Effector CD4-positive, alpha-beta T cell (primary cell): ENCODE results near the gene TFAP2A.

ENCODE experiments used
- DNase-seq: peaks from one replicate; pipeline ENCODE4 v3.0.0-alpha.2; 2020

TFAP2A gene

GRCh38 chr6:10412461-10413261 is 2.2 kb downstream of the TFAP2A start:
- DNase-seq = no peak

DNA sequence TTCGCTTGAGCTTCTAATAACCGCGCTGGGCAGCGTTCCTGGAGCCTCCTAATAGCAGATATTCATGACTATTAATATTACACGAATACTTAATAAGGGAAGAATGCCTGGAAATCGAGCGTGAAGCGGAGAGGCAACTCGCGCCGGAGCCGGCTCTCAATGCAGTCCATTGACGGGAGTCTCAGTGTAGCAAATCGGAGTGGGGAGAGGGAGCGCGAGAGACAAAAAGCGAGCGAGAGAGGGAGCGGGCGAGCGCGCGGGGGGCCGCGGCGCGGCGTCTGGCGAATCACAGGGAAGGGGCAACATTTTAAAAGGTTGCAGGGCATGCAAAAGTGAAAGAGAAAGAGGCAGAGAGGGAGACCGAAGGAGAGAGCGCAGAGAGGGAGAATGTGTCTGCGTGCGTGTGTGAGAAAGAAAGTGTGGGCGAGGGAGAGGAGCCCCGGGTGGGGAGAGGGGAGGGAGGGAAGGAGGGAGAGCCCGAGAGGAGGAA is 2.9 kb downstream of the TFAP2A start:
- DNase-seq = no peak

- DNase-seq = no peak
Observed at GRCh38 chr6:10411131-10411970, 3.5 kb downstream of the TFAP2A start.

- DNase-seq = no peak
Observed at GRCh38 chr6:10410207-10411050, 4.4 kb downstream of the TFAP2A start.

DNA sequence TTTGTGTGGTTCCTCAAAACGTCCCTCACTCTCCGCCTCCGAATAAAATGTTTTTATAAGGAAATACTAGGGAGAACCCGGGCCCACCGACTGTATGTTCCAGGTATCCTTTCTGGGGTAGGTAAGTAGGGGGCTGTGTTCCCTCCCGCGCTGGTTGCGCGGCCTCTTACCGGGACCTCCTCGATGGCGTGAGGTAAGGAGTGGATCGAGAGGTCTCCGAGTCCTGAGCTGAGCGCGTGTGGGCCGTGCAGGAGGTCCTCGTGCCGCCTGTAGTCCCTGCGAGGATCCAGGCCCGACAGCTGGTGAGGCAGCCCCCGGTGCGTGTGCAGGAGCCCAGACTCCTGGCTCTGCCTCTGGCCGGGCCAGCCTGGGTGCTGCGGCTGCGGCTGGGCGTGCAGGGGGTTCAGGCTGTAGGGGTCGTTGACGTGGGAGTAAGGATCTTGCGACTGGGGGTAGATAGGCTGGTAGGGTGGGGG is 5.1 kb downstream of the TFAP2A start:
- no peak for DNase-seq

GRCh38 chr6:10409233-10409721 is 5.6 kb downstream of the TFAP2A start:
- no peak for DNase-seq

DNA sequence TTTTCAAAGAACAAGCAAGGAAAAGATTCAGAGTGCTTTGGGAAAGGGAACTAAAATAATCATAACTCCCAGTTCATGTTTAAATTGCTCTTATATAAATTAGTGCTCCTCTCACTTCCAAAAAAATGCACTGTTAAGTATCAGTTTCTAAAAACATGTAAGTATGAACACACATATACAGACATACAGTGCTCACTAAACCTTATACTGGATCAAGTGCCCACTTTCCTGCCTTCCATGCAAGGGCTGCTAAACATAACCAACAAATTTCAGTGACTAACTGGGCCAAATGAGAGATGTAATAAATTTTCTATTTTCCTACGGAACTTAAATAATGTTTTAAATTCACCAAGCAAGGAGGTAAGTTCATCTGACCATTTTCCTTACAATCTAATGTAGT is 6.4 kb downstream of the TFAP2A start:
- DNase-seq = no peak

DNA sequence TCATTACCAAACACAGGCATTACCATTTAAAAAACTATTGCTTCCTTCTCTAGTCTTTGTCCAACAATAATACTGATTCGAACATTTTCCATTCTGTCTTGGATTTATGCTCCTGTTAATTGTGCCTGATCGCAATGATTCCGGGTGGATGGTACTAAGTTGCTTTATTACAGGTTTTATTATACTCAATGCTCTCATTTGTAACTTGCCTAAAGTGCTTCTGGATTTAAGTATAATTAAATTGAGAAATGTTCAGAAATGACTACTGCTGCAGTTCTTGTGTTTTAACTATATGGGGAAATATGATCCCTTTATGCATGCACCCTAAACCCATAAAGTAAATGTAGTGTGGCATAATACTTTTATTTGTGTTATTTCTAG is 7.2 kb downstream of the TFAP2A start:
- DNase-seq = no peak

DNA sequence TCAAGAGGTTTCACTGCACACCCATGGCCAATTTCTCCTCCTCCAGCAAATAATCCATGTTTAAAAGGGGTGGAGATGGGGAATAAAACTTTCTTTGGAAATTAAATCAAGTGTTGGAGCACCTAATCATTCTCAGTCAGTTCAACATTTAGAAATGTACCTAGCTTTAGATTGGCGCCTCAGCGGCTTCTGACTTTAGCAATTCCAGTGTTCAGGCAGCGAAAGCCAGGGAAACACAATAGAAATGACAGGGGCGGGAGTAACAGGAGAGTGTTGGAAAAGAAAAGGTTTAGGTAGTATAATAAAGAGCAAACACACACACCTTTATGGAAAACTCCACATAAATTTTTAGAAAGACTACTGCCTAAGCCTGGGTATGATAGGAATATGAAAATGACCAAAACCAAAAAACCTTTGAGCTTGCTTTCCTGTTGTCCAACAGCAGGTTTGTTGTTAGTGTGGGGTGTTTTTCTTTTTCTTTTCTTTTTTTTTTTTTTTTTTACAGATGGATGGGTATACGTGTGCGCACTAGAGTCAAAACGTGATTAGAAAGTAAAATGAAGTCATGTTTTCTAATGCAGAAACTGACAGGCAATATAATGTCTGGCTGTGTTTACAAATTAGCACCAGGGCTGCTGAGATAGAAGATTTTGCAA is 7.7 kb downstream of the TFAP2A start:
- no peak for DNase-seq

DNA sequence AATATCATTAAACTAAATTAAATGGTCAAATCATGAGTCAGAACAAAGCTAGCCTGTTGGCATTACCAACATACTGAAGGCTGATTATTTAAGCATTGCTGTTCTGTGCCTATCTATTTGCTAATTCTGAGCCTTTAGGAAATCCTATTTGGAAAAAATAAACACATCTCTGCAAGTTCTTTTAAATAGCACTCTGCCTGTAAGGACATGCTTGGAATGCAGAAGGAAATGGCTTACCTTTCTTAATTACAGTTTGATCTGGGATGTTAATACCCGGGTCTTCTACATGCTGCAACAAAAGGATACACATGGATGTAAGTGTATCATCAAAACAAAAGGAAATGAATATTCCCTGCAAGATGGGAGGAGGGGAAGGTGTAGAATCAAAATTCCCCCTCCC is 8.3 kb downstream of the TFAP2A start:
- DNase-seq = no peak

DNA sequence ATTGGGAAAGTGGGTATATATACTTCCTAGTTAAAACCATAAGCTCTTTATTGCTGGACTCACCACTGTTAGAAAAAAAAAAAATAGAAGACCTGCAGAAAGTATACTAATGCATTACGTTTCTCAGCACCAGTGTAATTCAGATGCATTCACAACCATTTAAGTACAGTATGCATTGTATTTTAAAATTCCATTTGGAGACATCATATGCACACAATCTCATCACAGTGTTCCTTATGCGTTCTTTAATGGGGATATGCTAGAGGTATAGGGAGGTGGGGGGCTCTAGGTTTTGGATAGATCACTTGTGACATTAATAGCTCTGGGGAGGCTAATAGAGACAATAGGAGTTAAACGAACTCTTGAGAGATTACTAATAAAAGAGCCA is 9.4 kb downstream of the TFAP2A start:
- DNase-seq = no peak

DNA sequence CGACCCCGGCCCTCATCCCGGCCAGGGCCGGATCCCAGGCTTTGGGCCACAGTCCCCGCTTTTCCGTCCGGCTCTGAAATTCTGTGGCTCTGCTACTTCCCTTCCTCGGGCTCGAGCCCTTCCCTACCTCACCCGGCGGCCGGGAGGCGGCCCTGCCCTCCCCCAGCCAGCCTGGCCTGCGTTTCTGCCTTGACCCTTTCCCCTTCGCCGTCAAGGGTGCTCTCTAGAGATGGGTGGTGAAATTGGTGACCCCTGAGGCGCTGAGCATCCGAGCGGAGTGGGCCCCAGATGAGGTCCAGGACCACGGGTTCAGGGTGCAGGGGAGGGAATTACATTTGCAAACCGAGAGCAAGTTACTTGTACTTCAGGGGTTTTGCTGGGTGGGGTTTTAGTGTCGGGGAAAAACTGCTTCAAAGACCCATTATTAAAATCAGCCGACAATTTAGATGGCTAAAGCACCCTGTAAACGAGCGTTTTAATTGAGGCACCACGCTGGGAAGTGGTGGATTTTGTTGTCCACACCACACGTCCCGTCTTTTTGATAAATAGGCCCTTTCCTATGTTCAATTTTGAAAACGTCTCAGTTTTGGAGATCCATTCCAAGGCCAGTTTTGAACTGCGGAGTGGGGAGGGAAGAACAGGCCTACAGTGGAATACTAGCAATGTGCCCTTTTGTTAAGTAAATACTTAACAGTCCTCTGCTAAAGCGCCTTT is 9.9 kb downstream of the TFAP2A start:
- DNase-seq = no peak

DNA sequence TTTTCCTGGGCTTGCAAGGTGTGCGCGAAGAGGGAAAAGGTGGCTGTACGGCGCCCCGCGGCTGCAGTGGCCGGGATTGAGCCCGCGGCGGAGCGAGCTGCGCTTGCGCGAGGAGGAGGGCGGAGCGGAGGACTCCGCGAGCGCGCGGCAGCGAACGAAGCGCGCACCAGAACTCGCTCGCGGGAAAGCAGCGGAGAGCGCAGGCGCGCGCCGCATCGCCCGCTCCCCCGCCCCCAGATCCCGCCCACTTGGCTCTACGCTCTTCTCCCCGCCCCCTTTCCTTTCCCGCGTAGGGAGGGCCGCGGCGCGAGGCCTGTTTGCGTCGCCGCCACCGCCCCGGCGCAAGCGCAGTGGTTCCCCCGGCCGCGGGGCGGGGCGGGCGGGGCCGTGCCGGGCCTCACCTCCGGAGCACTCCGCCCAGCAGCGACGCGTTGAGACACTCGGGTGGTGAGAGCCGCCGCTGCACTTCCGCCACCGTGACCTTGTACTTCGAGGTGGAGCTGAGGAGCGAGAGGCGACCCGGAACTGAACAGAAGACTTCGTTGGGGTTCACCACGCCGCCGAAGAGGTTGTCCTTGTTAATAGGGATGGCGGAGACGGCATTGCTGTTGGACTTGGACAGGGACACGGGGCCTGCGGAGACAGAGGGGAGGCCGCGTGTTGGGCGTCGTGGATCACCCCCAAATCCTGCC is 10.6 kb downstream of the TFAP2A start:
- DNase-seq = peak; percentile 61

DNA sequence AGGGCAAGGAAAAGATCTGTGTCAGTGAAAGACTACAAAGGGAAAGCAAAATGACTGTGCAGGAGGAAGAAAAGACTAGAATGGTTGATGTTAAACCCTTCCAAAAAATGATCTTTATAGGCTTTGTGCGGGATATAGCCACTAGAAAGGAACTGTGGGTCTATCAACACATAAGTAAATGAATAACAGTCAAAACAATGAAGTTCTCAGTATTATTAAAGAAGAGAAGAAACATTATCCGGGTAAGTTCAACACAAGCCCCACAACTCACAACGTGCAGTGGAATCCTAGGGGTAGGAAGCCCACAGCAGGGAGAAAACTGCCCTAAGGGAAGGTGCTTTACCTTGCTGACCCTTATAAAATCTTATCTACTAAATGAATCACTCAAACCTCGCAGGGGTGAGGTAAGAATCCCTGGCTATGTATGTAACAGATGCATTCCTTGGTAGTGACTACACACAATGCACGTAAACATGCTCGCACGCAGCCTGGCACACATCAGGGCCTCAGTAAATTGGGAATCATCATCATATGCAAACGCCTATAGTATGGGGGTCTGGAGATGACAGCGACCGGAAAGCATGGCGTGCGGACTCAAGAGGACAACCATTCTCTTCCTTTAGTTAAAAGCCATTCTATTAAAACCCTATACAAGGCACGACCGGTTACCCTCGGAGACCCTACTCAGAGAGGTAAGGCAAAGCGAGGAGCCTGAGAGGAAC is 11.3 kb downstream of the TFAP2A start:
- no peak for DNase-seq

DNA sequence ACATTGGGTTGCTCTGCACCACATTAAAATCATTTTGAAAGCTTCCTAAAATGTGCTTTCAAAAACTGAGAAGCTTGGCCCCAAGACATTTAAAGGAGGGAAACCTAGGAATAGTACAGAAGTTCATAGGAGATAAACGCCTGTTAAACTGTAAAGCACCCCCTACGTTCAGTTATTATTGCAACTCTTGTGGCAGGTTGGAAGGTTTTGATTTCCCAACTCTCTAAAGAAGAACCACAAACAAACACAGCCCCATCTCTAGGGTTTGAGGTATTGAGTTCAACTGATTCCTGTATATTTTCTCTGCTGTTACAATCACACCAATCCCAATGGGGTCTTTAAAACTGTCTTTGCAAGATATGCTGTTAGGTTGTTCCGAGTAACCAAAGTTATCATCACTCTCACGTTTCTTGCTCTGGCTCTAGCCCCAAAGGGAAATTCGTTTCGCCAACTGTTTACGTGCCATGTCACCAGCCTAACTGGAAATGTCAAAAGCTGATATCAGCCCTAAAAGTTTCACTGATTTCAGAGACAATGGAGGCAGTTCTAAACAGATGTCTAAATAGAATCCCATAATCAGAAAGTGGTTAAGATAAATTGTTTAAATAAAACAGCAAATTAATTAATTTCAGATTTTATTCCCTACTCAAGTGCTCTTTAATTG is 12.1 kb downstream of the TFAP2A start:
- no peak for DNase-seq

DNA sequence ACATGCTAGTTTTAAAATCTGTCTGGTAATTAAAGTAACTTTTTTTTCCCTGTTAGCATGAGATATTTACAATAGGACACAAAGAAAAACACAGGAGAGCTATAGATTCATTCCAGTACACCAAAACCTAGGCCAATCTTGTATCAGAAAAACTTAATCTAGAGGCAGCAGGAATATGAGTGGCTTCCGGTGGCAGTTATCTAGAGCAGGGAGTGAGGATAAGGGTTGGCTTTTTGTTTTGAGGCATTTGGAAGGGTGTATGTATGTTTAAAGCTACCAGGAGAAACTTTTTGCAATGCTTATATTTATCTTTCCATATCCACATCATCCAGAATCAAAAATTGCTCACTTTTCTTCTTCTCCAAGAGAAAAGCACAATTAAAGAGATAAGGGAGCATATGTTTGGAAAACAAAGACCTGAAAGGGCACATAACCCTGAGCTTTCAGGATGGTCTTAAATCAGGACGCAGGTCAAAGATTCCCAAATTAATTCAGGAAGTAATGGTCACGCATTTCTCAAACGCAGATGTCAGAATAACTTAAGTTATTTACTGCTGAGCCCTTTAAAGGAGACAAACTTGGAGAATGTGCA is 13.1 kb downstream of the TFAP2A start:
- no peak for DNase-seq

GRCh38 chr6:10401004-10401536 is 13.8 kb downstream of the TFAP2A start:
- DNase-seq = no peak

DNA sequence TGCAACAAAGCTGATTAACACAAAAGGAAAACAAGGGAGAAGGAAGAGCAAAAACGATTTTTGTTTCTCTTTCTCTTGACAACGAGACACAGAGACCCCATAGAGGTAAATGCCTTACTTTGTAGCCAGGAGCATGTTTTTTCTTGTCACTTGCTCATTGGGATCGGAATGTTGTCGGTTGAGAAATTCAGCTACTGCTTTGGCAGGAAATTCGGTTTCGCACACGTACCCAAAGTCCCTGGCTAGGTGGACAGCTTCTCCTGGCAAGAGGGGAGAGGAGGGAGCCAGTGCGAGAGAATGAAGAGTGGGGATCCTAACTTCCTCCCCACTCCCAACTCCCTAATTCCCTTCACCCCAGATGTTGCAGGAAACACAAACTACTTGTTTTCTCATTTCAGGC is 14.5 kb downstream of the TFAP2A start:
- DNase-seq = no peak

DNA sequence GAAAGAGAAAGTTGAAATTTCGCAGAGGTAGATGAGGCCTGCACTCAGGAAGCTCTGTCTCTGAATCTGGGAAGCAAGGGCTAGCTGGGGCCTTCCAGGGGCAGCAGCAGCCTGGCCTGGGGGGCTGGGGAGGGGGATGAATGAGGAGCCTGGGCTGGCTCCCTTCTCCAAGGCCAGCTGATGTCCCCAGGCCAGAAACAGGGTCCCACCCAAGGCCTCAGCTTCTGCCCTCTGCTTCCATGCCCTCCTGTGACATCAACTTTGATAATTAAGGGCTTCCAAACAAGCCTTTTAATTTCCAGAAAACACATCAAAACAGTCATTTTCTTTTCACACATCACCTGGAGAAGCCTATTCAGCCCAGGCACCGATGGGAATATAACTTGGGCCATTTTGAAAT is 15.4 kb downstream of the TFAP2A start:
- DNase-seq = no peak
